Suprapubic skin (tissue), 4 donors: ENCODE data around the gene TEX29.

Experiments
- CTCF ChIP-seq, 2 donors: fragments of 200-600 bp in 1 of 2; fragments of 450-650 bp in 1 of 2; sonication (generic) in 1 of 2; IDR thresholded peaks; one replicate each; pipeline ENCODE4 v1.5.1; 2016 to 2019; ENCODE audit warnings: antibody characterized with exemption in 2 of 2, mild to moderate bottlenecking in 1 of 2, moderate library complexity in 1 of 2
- EP300 ChIP-seq: sonication (generic); formaldehyde crosslinking; IDR thresholded peaks from one replicate; pipeline ENCODE4 v1.6.1; 2017; ENCODE audit warnings: antibody characterized with exemption
- POLR2A ChIP-seq, 2 donors: fragments of 450-650 bp; IDR thresholded peaks; one replicate each; pipeline ENCODE4 v1.6.1; 2017; ENCODE audit warnings: antibody characterized with exemption in 2 of 2, mild to moderate bottlenecking in 2 of 2, moderate library complexity in 2 of 2
- POLR2AphosphoS5 ChIP-seq, 3 donors: sonication (generic); formaldehyde crosslinking; IDR thresholded peaks; one replicate each; pipeline ENCODE4 v1.6.1; 2017; ENCODE audit warnings: antibody characterized with exemption in 3 of 3

GRCh38 chr13:111365149-111366005 lies 44.9 kb downstream of the TEX29 start:
- TF ChIP-seq CTCF (IDR thresholded peaks at IDR 0.05) (no peak), POLR2AphosphoS5 (IDR thresholded peaks at IDR 0.05) (no peak), POLR2A (IDR thresholded peaks at IDR 0.05) (no peak), EP300 (no peak)
